DMS79 treated with DMSO at 0.1 percent for 48 hours (cell line): Measurements from ENCODE around the gene HYLS1.

Experiments used
- DNase-seq: peaks from one replicate; lab custom pipeline; 2025; lab: John Stamatoyannopoulos, UW

The HYLS1 gene

DNA sequence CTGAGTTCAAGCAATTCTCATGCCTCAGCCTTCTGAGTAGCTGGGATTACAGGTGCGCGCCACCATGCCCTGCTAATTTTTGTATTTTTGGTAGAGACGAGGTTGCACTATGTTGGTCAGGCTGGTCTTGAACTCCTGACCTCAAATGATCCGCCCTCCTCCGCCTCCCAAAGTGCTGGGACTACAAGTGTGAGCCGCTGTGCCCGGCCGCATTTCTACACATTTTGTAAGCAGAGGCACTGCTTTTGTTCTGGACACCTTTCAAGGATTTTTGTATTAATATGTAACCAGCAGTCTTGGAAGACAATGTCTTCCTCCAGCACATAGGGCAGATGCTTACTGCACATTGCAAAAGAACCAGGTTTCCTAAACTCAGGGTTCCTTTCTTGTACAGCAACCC is 47.0 kb downstream of the HYLS1 start:
- DNase-seq = no peak

DNA sequence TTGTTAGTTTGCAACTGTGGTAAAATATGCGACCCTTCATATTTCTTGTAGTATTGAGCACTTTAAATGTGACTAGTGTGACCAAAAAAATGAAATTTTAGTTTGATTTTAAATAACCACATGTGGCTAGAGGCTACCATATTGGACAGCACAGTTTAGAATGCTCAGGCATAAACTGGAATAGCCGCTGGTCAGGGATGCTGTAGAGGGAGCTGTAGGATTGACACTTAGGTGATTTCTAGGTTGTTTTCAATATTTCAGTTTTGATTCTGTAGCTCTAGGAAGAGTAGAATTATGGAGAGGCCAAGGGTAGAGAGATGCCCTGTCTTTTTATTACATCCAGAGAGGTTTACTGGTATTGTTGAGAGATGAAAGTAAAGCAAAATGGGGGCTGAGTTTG is 47.6 kb downstream of the HYLS1 start:
- no peak for DNase-seq

DNA sequence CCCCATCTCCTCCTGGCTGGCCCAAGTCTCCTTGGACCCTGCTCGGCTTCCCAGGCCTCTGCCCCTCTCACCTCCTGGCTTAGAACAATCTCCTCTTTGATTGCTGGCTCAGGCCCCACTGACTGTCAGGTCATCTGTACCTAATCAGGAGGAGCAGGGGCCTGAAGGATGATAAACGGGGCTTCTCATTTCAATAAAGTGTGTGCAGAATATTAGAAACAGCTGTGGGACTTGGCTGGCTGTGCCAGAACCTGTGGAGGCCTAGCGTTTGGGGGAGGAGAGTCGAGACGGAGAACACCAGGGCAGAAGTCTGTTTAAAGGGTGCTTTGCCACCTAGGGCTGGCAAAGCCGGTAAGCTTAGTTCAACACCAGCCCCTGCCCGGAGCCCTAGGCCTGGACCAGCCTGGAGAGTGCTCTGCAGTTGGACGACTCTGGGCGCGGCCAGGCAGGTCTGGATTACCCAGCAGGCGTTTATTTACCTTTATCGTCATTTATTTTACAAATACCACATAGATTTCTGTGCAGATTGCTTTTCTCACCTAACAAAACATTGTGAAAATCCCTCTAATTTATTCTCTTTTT is 48.2 kb downstream of the HYLS1 start:
- no peak for DNase-seq

DNA sequence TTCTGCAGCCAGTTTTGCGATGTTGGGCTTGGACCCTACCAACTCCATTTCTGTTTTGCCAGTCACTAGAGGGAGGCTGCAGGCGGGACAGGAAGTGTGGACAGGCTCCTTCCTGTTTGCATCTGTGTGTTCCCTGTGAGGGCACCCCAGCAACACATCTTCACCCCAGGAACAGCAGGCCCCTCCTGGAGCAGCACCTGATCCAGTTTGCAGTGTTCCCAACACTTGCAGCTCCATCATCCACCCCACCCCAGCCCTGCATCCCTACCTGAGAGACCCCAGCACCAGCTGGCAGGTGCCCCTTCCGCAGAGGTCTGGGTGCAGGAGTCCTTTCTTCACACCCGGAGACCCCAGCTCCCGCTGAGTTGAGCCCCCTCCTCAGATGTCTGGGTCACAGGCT is 51.0 kb downstream of the HYLS1 start:
- DNase-seq = no peak

DNA sequence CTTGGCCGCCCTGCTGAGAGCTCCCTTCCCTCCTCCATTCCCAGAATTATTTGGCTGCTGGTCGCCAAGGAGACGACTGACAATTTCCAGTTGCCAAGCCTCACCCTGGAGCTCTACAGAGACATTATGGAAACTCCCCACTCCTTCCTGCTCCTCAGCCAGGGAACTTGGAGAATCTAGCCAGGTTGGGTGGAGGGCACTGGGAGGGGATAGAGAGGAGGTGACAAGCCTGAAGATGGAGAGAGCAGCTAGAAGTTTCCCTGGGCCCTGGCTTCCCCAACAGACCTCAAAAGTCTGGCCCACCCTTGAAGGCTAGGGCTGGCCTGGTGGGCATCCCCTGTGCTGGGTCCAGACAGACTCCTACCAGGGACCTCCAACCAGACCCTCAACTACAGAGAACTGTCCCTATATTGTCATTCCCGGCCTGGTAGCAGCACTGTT is 51.6 kb downstream of the HYLS1 start:
- DNase-seq = no peak

DNA sequence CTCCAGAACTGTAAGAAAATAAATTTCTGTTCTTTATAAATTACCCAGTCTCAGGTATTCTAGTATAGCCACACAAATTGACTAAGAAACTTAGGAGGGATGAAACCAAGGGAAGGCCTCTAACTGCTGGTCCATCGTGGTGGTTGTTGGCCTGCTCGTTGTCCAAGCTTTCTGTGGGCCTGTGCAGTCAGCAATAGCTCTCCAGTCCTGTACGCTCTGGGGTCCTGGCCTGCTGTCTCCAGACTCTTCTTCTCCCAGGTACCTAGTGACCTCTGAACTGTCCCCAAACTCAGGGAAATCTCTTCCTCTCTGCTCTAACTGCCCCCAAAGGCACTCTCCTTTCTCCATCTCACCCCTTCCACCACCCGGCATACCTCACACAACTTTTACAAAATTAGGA is 52.7 kb downstream of the HYLS1 start:
- DNase-seq = no peak

DNA sequence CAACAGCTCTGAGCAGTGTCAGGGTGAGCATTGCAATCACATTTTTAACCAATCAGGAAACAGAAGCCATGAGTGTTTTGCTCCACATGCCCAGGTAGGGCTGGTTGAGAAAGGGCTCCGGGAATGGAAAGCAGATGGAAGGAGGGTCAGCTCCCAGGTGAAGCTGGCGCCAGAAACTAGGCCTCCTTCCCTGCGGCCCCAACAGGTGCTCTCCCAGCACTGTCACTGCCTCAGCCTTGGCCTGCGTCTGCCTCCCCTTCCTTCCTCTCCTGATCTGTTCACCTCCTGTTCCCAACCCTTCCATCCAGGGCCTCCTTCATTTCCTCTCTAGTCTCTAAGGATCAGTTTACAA is 53.8 kb downstream of the HYLS1 start:
- no peak for DNase-seq

DNA sequence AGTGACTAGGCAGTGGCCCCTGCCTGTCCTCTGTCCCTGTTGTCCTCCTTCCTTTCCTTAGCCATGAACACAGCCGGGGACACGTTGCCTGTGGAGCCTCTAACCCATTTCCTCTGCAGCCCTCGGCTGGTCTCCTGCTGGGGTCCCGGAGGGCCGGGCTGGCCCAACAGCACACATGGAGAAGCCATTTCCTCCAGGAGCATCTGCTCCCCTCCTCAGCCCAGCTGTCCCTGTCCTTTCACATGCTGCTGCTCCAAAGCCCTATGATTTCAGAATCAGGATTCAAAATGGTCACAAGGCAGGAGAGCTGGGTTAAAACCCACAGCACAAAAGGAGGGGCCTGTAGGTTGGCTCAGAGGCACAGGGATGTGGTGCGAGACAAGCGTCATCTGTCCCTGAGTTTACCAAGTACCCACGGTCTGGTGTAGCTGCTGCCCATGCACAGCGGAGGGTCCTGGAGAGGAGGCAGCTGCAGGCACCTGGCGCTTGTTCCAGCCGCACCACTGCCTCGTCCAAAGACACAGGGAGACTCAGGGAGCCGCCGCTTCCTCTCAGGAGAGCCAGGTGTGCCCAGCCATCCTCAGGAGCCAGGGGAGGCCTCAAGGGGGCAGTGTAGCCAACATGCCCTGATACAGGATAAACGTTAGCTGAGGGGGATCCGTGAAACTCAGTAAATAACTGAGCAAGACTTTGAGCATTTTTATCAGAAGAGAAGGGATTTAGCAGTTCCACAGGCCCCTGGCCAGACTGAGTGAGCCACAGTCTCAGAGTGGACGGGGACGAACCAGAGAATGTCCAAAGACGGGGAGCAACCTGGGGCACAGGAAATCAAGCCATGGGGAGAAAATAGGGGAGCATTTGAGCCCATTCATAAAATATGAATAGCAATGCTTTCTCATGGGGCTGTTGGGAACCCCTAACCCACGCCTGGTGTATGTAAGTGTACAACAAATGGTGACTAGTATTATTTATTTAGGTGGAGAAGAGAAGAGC is 54.4 kb downstream of the HYLS1 start:
- DNase-seq = peak; percentile 97

DNA sequence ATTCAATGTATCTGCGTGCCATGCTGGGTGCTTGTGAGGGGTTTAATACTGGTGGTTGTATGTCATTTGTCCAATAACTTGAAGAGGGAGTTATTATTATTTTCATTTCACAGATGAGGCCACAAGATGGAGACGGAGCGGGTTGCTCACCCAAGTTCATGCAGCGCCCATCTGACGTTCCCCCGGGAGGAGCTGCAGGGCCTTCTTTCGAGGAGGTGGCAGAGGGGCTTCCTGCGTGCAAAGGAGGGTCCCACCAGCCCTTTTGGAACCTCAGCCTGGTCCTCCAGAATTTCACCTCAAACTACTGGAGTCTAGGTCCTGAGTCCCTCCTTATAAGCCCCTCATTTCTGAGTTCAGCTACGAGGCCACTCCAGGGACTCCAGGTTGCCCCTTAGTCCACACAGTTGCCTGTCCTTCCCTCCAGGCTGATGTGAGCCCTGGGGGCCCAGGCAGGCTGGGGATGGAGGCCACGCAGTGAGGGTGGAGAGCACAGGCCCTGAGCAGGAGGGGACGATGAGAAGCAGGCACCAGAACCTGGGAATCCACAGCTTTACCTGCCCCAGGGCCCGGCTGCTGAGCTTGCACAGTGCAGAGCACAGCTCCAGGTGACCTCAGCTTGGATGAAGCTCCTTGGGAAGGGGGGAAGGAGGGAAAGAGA is 55.4 kb downstream of the HYLS1 start:
- DNase-seq = no peak

DNA sequence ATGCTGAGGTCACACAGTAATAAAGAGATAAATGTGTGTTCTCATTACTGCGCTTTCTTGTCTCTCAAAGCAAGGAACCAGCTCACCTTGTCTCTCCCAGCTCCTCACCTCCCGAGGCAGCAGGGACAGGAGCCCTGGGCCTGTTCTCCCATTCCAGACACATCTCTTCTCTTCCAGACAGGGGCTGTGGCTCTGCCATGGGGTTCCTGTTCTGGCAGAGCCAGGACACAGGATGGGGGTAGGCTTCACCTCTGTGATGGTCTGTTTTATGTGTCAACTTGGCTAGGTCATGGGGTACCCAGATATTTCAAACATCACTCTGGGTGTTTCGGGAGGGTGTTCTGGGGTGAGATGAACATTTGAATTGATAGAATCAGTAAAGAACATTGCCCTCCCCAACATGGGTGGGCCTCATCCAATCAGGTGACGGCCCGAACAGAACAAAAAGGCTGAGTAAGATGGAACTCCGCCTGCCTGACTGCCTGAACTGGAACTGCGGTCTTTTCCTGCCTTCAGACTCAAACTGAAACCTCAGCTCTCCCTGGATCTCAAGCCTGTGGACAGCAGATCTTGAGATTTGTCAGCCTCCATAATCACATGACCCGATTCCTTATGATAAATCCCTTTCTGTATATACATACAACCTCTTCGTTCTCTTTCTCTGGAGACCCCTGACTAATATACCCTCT is 56.3 kb downstream of the HYLS1 start:
- no peak for DNase-seq

DNA sequence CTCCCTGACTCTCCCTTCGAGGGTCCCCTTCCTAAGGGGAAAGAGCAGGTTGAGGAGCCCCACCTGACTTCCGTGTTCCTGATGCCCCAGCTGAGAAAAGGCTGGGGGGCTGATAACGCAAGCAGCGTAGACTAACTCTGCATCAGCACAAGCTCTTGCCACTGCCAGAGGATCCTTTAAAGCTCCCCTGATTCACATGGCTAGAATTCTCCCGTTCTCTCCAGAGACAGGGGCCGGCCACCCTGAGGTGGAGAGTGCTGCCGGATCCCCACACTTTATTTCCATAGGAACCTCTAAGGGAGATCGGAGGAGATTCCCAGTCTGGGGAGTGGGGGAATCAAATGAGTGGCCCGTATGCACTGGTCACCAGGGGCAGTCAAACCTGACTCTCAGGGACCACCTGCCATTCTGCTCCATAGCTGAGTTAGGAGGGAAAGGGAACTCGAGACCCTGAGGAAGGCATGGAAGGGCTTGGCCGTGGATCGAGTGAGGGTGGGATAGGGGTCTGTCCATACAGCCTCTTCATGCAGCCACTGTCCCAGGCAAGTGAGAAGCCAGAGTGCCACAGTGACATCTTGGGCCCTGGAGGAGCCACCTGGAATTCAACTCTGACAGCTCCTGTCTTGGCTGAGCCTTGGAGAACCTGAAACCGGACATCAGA is 57.0 kb downstream of the HYLS1 start:
- no peak for DNase-seq

DNA sequence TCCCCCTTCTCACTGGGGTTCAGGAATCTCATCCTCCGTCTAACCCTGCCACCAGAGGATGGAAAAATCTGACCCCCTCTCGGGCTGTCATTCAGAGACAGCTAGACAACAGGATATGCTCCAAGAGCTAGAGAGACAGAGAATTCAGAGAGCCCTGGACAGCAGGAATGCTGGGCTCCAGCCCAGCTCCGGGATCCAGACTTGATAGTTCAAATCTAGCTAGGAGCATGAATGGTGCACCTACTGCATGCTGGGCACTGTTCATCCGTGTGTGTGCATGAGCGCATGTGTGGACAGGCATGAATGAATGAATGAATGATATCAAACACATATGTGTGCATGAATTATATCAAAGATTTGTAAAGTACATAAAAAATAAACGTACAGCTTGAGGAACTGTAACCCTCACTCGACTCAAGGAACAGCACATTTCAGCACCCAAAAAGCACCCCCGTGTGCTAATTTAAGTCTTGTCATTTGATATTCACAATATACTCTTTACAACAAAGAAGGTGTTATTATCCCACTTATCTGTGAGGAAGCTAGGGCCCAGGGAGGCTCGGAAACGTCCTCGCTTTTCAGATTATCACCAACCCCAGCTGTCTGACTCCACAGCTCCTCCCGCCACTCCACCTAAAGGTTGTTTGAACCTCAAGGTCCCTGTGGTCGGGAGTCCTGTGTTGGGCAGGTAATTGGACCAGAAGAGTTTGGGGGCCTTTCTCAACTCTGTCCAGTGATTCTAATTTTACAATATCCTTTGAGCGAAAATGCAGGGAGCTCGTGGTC is 57.7 kb downstream of the HYLS1 start:
- no peak for DNase-seq

DNA sequence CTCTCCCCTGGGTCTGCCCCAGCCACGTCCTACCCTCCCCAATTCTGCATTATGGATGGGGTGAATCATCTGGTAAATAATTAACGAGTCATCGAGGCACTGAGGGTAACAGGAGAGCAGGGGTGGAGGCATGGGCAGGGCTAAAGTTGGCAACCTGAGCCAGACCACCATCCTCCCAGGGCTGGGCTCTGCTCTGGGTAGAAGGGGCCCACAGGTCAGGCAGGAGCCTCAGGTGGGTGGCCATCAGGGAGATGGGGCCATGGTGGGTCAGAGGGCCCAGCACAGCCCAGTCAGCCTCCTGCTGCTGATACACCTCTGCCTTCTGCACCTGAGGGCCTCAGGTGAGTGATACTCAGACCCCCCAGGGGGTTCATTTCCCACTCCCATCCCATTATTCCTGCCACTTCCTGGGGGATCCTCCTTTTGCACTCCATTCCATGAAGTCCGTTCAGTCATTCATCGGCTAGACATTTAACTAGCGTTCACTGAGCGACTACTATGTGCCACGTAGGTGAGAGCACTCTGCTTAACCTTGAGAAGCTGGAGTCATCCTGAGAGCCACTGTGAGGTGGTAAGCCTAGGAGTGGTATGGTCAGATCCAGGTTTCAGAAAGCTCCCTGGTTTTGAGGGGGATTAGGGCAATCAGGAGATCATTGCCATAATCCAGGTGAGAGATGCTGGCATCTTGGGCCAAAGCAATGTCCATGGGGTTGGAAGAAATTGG is 58.5 kb downstream of the HYLS1 start, which contains the start of gene VSIG10L2:
TSS of gene VSIG10L2 (plus strand) at position 248 of the 724 bp plus-strand sequence. CDS start at position 260, 12 bp downstream.
- DNase-seq = no peak

DNA sequence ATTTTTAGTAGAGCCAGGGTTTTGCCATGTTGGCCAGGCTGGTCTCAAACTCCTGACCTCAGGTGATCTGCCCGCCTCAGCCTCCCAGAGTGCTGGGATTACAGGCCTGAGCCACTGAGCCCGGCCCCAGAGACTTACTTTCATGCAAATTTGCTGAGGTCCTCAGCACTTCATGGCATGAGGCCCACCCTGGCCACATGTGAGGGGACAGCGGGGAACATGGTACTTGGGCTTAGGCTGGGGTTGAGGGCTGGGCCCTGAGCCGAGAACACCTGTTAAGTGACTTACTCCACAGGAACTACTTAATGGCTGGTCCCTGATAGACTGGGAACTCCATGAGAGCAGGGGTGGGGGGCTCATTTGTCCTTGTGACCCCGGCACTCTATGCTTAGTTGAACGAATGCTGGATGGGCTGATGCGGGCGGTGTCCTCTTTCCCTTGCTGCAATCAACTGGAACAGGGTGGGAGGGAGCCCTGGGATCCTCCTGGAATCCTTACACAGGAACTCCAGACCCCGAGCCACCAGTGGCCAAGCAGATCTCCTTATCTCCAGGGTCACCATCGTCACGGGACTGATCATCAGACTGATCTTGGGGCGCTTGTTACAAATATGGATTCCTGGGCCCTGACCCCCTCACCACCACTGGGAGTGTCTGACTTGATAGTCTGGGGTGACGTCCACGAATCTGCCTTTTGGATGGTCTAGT is 59.4 kb downstream of the HYLS1 start:
- DNase-seq = no peak

DNA sequence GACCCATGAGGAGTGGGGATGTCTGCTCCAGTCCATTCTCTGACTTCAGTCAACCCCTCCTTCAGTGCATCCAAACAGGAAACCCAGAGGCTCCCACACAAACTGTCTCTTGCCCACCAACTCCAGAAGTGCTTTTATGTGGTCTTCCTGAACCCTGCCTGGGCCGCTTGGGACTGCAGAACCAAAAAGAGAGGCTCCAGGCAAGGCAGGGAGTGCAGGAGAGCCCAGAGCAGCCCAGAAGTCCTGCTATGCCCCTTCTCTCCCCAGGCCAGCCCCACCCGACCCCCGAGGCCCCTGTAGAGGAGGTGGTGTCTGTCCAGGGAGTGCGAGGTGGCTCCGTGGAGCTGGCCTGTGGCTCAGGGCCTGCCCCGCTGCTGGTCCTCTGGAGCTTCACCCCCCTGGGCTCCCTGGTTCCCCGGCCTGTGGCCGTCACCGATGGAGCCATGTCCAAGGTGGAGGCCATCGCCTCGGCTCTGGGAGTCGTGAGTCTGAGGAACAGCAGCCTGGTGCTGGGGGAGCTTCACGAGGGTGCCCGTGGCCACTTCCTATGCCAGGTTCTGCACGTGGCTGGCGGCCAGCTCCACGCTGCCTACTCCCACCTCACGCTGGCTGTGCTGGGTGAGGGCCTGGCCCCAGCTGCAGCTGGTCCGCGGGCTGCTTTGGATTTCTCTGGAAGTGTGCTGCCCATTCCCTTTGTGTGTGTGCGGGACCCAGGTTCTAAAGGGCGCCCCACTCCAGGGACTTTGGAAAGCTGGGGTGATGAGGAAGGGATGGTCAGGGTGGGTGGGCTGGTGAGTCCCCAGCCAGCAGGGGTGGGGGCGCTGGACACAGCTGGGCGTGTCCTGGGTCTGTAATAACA is 60.2 kb downstream of the HYLS1 start:
- no peak for DNase-seq

DNA sequence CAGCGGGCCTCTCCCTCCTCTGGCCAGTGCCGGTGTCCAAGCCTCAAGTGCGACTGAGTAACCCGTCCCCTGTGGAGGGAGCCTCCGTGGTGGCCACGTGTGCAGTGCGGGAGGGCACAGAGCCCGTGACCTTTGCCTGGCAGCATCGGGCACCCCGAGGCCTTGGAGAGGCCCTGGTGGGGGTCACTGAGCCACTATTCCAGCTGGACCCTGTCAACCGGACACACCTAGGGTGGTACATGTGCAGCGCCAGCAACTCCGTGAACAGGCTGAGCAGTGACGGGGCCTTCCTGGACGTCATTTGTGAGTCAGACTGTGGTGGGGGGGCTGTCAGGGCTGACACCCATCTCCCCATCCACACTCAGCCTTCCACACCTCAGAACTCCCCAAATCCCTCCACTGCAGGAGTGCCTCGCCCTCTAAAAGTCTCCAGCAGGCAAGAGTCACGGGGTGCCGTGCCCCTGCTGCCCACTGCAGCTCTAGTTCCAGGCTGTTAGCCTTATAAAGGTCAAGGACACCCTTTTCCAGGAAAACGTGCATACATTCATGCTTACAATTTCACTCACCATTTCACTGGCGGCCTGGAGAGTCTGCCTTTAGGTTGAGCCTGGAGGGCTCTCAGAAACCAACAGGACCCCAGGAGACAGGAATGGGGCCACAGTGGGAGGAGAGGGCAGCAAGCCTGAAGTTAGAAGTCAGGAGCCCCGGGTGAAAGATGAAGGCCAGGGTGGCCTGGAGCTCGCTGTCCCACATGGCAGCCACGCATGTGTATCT is 61.0 kb downstream of the HYLS1 start:
- DNase-seq = no peak

DNA sequence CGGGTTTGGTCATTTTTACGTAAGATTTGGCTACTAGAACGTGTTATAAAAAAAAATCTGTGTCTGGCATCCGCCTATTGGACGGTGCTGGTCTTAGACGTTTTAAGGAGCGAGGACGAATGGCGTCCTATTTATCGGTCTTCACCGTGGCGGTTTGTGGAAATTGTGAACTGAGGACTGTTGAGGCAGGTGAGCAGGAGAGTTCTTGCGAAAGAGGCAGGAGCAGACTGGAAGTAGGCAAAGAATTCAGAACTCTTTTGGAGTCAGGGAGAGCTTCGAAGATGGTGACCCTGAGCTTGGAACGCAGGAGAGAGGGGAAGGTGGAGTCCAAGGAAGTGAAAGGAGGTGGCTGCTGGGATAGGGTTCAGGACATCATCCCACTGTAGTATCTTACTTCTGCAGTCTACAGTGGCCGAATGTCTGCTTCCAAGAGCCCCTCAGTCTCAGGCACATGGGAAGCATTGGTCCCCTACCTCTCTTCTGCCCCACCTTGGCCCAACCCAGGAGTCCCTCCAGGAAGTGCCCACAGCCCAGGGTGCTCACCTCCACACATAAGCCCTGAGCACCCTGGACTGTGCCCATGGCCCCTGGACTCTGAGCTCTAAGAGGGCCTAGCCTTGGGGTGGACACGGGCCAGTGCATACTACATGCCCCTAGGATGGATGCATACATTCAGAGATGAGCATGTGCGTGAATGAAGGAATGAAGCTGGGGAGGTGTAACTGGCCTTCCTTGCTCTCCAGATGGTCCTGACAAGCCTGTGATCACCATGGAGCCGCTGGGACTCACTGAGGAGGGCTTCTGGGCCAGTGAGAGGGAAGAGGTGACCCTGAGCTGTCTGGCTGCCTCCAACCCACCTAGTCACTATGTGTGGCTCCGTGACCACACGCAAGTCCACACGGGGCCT is 62.1 kb downstream of the HYLS1 start:
- DNase-seq = no peak
